ENCODE results near the gene GRK2. TPM values are rescaled to one million over a fixed set of nuclear protein-coding genes. Genes with fewer than 3 reads are reported as not detected.

Gene GRK2
- total and polyA plus RNA-seq, 2 of the 13 experiments (the other 11 are each of a cell fraction or from before 2014, with no cell fraction given) = 31.3 to 42.4 TPM

DNA sequence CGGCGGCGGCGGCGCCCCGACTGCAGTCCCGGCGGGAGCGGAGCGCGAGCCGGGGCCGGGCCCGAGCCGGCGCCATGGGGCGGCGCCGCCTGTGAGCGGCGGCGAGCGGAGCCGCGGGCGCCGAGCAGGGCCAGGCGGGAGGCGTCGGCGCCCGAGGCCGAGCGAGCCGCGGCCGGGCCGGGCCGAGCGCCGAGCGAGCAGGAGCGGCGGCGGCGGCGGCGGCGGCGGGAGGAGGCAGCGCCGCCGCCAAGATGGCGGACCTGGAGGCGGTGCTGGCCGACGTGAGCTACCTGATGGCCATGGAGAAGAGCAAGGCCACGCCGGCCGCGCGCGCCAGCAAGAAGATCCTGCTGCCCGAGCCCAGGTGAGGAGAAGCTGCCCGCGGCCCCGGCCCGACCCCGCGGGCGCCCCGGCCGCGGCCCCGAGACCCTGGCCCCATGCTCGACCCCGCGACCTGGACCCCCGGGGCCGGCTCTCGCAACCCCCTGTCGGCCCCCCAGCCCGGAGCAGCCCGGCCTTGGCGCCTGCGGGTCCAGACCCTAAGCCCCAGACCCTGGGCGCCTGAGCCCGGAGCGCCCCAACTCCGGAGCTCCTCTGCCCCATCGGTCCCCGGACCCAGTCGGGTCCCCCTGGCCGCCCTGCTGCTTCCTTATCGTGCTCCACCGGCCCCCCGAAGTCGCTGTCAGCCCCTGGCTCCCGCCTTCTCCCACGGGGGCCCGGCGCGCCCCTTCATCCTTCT is at the start of gene GRK2 (continued):
- TF ChIP-seq, protein P1, sequence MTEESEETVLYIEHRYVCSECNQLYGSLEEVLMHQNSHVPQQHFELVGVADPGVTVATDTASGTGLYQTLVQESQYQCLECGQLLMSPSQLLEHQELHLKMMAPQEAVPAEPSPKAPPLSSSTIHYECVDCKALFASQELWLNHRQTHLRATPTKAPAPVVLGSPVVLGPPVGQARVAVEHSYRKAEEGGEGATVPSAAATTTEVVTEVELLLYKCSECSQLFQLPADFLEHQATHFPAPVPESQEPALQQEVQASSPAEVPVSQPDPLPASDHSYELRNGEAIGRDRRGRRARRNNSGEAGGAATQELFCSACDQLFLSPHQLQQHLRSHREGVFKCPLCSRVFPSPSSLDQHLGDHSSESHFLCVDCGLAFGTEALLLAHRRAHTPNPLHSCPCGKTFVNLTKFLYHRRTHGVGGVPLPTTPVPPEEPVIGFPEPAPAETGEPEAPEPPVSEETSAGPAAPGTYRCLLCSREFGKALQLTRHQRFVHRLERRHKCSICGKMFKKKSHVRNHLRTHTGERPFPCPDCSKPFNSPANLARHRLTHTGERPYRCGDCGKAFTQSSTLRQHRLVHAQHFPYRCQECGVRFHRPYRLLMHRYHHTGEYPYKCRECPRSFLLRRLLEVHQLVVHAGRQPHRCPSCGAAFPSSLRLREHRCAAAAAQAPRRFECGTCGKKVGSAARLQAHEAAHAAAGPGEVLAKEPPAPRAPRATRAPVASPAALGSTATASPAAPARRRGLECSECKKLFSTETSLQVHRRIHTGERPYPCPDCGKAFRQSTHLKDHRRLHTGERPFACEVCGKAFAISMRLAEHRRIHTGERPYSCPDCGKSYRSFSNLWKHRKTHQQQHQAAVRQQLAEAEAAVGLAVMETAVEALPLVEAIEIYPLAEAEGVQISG (CRISPR knock-in tag; IDR thresholded peaks at IDR 0.05) = peak; percentile 7; the same call in 1 of the 2 replicates
- 0 out of 2 replicates have a peak, but pooled peaks have one; percentile 23 for TF ChIP-seq RFXAP (CRISPR knock-in tag; IDR thresholded peaks at IDR 0.05; ENCODE audit: borderline replicate concordance)
- no peak for TF ChIP-seq GATAD2A (CRISPR knock-in tag; IDR thresholded peaks at IDR 0.05)
- no peak for TF ChIP-seq TBL1XR1 (IDR thresholded peaks at IDR 0.05; ENCODE audit: borderline replicate concordance, low read length, partially characterized antibody)
- no peak for TF ChIP-seq TOPORS (CRISPR knock-in tag; IDR thresholded peaks at IDR 0.05)
- TF ChIP-seq CBX2 (IDR thresholded peaks at IDR 0.05; ENCODE audit: low read depth, low read length) = no peak
- 0 out of 2 replicates have a peak, but pooled peaks have one; percentile 33 for TF ChIP-seq CBX2 (CRISPR knock-in tag; IDR thresholded peaks at IDR 0.05; ENCODE audit: low read depth)
- TF ChIP-seq RFX3 (CRISPR knock-in tag; IDR thresholded peaks at IDR 0.05) = no peak
- no peak for TF ChIP-seq TRIM24 (CRISPR knock-in tag; IDR thresholded peaks at IDR 0.05)
- no peak for TF ChIP-seq MEF2D (CRISPR knock-in tag; IDR thresholded peaks at IDR 0.05)
- TF ChIP-seq, protein P2, sequence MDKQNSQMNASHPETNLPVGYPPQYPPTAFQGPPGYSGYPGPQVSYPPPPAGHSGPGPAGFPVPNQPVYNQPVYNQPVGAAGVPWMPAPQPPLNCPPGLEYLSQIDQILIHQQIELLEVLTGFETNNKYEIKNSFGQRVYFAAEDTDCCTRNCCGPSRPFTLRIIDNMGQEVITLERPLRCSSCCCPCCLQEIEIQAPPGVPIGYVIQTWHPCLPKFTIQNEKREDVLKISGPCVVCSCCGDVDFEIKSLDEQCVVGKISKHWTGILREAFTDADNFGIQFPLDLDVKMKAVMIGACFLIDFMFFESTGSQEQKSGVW (CRISPR knock-in tag; IDR thresholded peaks at IDR 0.05; ENCODE audit: borderline replicate concordance) = no peak
- no peak for TF ChIP-seq MAFF (IDR thresholded peaks at IDR 0.05; ENCODE audit: low read depth, low read length)
- TF ChIP-seq DDIT3 (CRISPR knock-in tag; IDR thresholded peaks at IDR 0.05) = no peak
- 0 out of 2 replicates have a peak, but pooled peaks have one; percentile 8 for TF ChIP-seq PAX8 (CRISPR knock-in tag; IDR thresholded peaks at IDR 0.05; ENCODE audit: borderline replicate concordance)
- TF ChIP-seq ZFP82 (CRISPR knock-in tag; IDR thresholded peaks at IDR 0.05; ENCODE audit: borderline replicate concordance) = no peak
- TF ChIP-seq ZNF749 (CRISPR knock-in tag; IDR thresholded peaks at IDR 0.05; ENCODE audit: borderline replicate concordance) = no peak
- no peak for TF ChIP-seq ZNF143 (CRISPR knock-in tag; IDR thresholded peaks at IDR 0.05)
- no peak for TF ChIP-seq PBX3 (CRISPR knock-in tag; IDR thresholded peaks at IDR 0.05; ENCODE audit: borderline replicate concordance)
- no peak for TF ChIP-seq ZNF34 (CRISPR knock-in tag; IDR thresholded peaks at IDR 0.05; ENCODE audit: borderline replicate concordance)
- TF ChIP-seq KAT2B (IDR thresholded peaks at IDR 0.05; ENCODE audit: borderline replicate concordance, low read depth, low read length) = no peak
- no peak for TF ChIP-seq HNRNPUL1 (IDR thresholded peaks at IDR 0.05; ENCODE audit: low read depth, low read length)
- TF ChIP-seq SMYD3 (CRISPR knock-in tag; IDR thresholded peaks at IDR 0.05) = no peak
- no peak for TF ChIP-seq ZNF160 (CRISPR knock-in tag; IDR thresholded peaks at IDR 0.05)
- TF ChIP-seq NR2C2 (CRISPR knock-in tag; IDR thresholded peaks at IDR 0.05; ENCODE audit: borderline replicate concordance) = no peak
- TF ChIP-seq ATM (IDR thresholded peaks at IDR 0.05; ENCODE audit: borderline replicate concordance) = no peak
- TF ChIP-seq SNRNP70 (IDR thresholded peaks at IDR 0.05; ENCODE audit: low read depth, low read length) = no peak
- TF ChIP-seq ETV6 (CRISPR knock-in tag; conservative IDR thresholded peaks at IDR 0.05) = no peak

All from HepG2 (cell line).